OCI-LY1 (cell line): Measurements from ENCODE around the gene PTPRN2.

Source experiments
- H2AFZ ChIP-seq: fragments of 200-600 bp; sonication (generic), shearing (Covaris generic); 2 replicates; pipeline ENCODE4 v1.6.0; 2014; ENCODE audit warnings: antibody characterized with exemption, mild to moderate bottlenecking, low read length
- H3F3A ChIP-seq: fragments of 200-600 bp; sonication (generic), shearing (Covaris generic); 2 replicates; pipeline ENCODE4 v1.6.0; 2014; ENCODE audit warnings: mild to moderate bottlenecking, antibody characterized with exemption, low read length, moderate library complexity; ENCODE audit not compliant: insufficient read depth
- H3K27ac ChIP-seq: fragments of 200-600 bp; sonication (generic); 2 replicates; pipeline ENCODE4 v1.5.1; 2014; ENCODE audit warnings: low read length, mixed run types, mild to moderate bottlenecking, low read depth; ENCODE audit not compliant: poor library complexity, severe bottlenecking
- H3K27me3 ChIP-seq: fragments of 200-600 bp; sonication (generic); 2 replicates; pipeline ENCODE4 v1.6.0; 2014; ENCODE audit warnings: antibody characterized with exemption, mild to moderate bottlenecking, low read length, moderate library complexity; ENCODE audit not compliant: insufficient read depth
- H3K36me3 ChIP-seq: fragments of 200-600 bp; sonication (generic); 2 replicates; pipeline ENCODE4 v1.6.1; 2014; ENCODE audit warnings: mild to moderate bottlenecking, antibody characterized with exemption, low read length, moderate library complexity, mixed read lengths; ENCODE audit not compliant: insufficient read depth
- H3K4me1 ChIP-seq: fragments of 200-600 bp; sonication (generic); 2 replicates; pipeline ENCODE4 v1.5.1; 2014; ENCODE audit warnings: mild to moderate bottlenecking, low read length, moderate library complexity; ENCODE audit not compliant: insufficient read depth, severe bottlenecking
- H3K4me2 ChIP-seq: fragments of 200-600 bp; sonication (generic), shearing (Covaris generic); 2 replicates; pipeline ENCODE4 v1.6.1; 2014; ENCODE audit warnings: low read length
- H3K4me3 ChIP-seq: fragments of 200-600 bp; sonication (generic); 2 replicates; pipeline ENCODE4 v1.5.1; 2014; ENCODE audit warnings: low read length, low read depth, mild to moderate bottlenecking, mixed read lengths; ENCODE audit not compliant: poor library complexity, severe bottlenecking
- H3K79me2 ChIP-seq: fragments of 200-600 bp; shearing (Covaris generic); 2 replicates; pipeline ENCODE4 v1.6.1; 2016; ENCODE audit warnings: mixed run types, low read length, mixed read lengths; ENCODE audit not compliant: insufficient read depth
- H3K9ac ChIP-seq: fragments of 200-600 bp; sonication (generic), shearing (Covaris generic); 2 replicates; pipeline ENCODE4 v1.6.1; 2014; ENCODE audit warnings: mild to moderate bottlenecking, low read length, mixed read lengths
- H3K9me2 ChIP-seq: fragments of 200-600 bp; sonication (generic), shearing (Covaris generic); 2 replicates; pipeline ENCODE4 v1.6.1; 2014; ENCODE audit warnings: low read depth, mild to moderate bottlenecking, low read length, mixed read lengths
- H3K9me3 ChIP-seq: fragments of 200-600 bp; shearing (Covaris generic); 2 replicates; pipeline ENCODE4 v1.6.1; 2014; ENCODE audit warnings: low read length, mixed read lengths
- H4K20me1 ChIP-seq: fragments of 200-600 bp; sonication (generic), shearing (Covaris generic); 2 replicates; pipeline ENCODE4 v1.6.0; 2016; ENCODE audit warnings: mild to moderate bottlenecking, low read length; ENCODE audit not compliant: insufficient read depth
- EZH2 ChIP-seq: fragments of 200-600 bp; sonication (generic), shearing (Covaris generic); IDR thresholded peaks from 2 replicates; pipeline ENCODE4 v1.8.0; 2017; ENCODE audit warnings: borderline replicate concordance, mixed run types, mild to moderate bottlenecking, antibody characterized with exemption, low read length, moderate library complexity, mixed read lengths
- TF ChIP-seq, protein P1 (sequence below): fragments of 200-600 bp; sonication (generic), shearing (Covaris generic); IDR thresholded peaks from 2 replicates; pipeline ENCODE4 v1.5.1; 2017; ENCODE audit warnings: mild to moderate bottlenecking, antibody characterized with exemption, low read length, moderate library complexity, mixed read lengths

PTPRN2 gene

DNA sequence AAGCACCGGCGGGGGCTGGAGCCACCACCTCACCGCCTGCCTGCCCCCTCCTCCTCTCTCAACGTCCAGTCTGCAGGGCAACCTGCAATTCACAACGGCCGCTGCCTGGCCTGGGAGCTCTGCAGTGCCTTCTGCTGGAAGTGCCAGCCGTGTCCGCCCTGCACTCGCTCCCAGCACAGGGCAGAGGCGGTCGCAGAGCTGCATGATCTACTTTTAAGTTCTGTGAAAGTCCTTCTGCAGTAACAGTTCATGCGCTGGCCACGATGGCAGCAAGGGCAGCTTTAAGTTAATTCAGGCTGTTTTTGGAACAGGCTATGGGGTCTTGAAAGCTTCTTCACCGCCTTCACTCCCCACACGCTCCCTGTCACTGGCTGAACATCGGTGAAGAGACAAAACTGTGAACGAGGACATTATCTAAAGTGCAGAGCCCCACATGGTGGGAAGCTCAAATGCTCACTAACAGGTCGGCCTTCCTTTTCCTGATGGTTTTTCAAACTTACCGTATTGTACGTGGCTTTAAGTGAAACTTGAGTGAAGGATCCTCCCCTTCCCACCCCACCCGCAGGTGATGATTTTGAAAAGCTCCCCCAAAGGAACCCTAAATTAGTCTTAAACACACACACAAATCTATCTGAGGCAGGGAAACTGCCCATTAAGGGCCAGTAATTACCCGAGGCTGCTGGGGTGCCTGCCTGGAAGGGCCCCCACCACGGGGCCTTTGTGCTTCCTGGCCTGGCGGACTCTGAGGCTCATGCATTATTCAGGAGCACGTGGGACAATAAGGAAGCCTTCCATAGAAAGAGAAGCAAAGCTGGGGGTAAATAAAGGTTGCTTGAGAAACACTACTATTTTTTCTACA lies 746.5 kb downstream of the PTPRN2 start:
- no peaks in the 10 kb centered on the region for H3K36me3 ChIP-seq
- no peak overlapping the region for H3K4me3 ChIP-seq
- no peak overlapping the region for H3K4me2 ChIP-seq
- H3K9me3 ChIP-seq: no peaks in the 10 kb centered on the region
- no peaks in the 10 kb centered on the region for H3K9me2 ChIP-seq
- no peaks in the 10 kb centered on the region for H3K79me2 ChIP-seq
- no peaks in the 10 kb centered on the region for H3K4me1 ChIP-seq
- no peaks in the 10 kb centered on the region for H4K20me1 ChIP-seq
- H3K27me3 ChIP-seq: peaks cover 12% of the 10 kb centered on the region; the same call in 1 of the 2 replicates
- H3F3A ChIP-seq: no peaks in the 10 kb centered on the region
- TF ChIP-seq, protein P1, sequence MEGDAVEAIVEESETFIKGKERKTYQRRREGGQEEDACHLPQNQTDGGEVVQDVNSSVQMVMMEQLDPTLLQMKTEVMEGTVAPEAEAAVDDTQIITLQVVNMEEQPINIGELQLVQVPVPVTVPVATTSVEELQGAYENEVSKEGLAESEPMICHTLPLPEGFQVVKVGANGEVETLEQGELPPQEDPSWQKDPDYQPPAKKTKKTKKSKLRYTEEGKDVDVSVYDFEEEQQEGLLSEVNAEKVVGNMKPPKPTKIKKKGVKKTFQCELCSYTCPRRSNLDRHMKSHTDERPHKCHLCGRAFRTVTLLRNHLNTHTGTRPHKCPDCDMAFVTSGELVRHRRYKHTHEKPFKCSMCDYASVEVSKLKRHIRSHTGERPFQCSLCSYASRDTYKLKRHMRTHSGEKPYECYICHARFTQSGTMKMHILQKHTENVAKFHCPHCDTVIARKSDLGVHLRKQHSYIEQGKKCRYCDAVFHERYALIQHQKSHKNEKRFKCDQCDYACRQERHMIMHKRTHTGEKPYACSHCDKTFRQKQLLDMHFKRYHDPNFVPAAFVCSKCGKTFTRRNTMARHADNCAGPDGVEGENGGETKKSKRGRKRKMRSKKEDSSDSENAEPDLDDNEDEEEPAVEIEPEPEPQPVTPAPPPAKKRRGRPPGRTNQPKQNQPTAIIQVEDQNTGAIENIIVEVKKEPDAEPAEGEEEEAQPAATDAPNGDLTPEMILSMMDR: no peak
- no peak for TF ChIP-seq EZH2
- no peak overlapping the region for H3K27ac ChIP-seq
- H2AFZ ChIP-seq: no peak overlapping the region
- H3K9ac ChIP-seq: no peak overlapping the region

- H3K9me2 ChIP-seq: no peaks in the 10 kb centered on the region
- no peak overlapping the region for H2AFZ ChIP-seq
- no peak overlapping the region for H3K4me3 ChIP-seq
- no peak overlapping the region for H3K4me2 ChIP-seq
- H3K9me3 ChIP-seq: no peaks in the 10 kb centered on the region
- TF ChIP-seq EZH2: no peak
- TF ChIP-seq, protein P1: no peak
- peaks cover 8% of the 10 kb centered on the region; the same call in 1 of the 2 replicates for H3K27me3 ChIP-seq
- H4K20me1 ChIP-seq: no peaks in the 10 kb centered on the region
- H3K4me1 ChIP-seq: no peaks in the 10 kb centered on the region
- H3K36me3 ChIP-seq: no peaks in the 10 kb centered on the region
- H3F3A ChIP-seq: no peaks in the 10 kb centered on the region
- no peaks in the 10 kb centered on the region for H3K79me2 ChIP-seq
- H3K9ac ChIP-seq: no peak overlapping the region
- no peak overlapping the region for H3K27ac ChIP-seq
Measured at GRCh38 chr7:157840174-157840913, 747.3 kb downstream of the PTPRN2 start.

GRCh38 chr7:157839672-157840167 lies 747.9 kb downstream of the PTPRN2 start:
- no peaks in the 10 kb centered on the region for H3K4me1 ChIP-seq

More at GRCh38 chr7:157839672-157840167, 747.9 kb downstream of the PTPRN2 start:
- no peak overlapping the region for H3K4me3 ChIP-seq
- H3K9me2 ChIP-seq: no peaks in the 10 kb centered on the region
- TF ChIP-seq, protein P1: no peak
- no peak for TF ChIP-seq EZH2
- H2AFZ ChIP-seq: no peak overlapping the region
- H3K27me3 ChIP-seq: peaks cover 7% of the 10 kb centered on the region; the same call in 1 of the 2 replicates
- H3F3A ChIP-seq: no peaks in the 10 kb centered on the region
- H4K20me1 ChIP-seq: no peaks in the 10 kb centered on the region
- H3K9me3 ChIP-seq: no peaks in the 10 kb centered on the region
- no peaks in the 10 kb centered on the region for H3K79me2 ChIP-seq
- no peak overlapping the region for H3K9ac ChIP-seq
- H3K36me3 ChIP-seq: no peaks in the 10 kb centered on the region
- H3K27ac ChIP-seq: no peak overlapping the region
- no peak overlapping the region for H3K4me2 ChIP-seq
